Gastroesophageal sphincter (tissue), 4 donors: ENCODE results near the gene NCOA6. TPM values are rescaled to one million over a fixed set of nuclear protein-coding genes. Genes with fewer than 3 reads are reported as not detected.

Experiments
- ATAC-seq: fragments of 150-250 bp; one replicate; pipeline ENCODE4 v1.9.1; 2016; ENCODE audit warnings: mild to moderate bottlenecking, moderate library complexity
- H3K27ac ChIP-seq, 4 donors: fragments of 200-600 bp; sonication (generic) in 3 of 4; 1 replicate in 3 of 4; 2 replicates in 1 of 4; pipeline ENCODE4 v1.5.1; 2016 to 2019
- H3K27me3 ChIP-seq: fragments of 200-600 bp; sonication (generic); one replicate; pipeline ENCODE4 v1.5.1; 2019
- H3K36me3 ChIP-seq, 2 donors: fragments of 200-600 bp; sonication (generic); one replicate each; pipeline ENCODE4 v1.5.1; 2019; ENCODE audit warnings: control low read depth in 1 of 2
- H3K4me1 ChIP-seq, 3 donors: fragments of 200-600 bp; sonication (generic); 1 replicate in 2 of 3; 2 replicates in 1 of 3; pipeline ENCODE4 v1.5.1; 2016 to 2019; ENCODE audit warnings: control low read depth in 2 of 3
- H3K4me3 ChIP-seq, 2 donors: fragments of 200-600 bp; sonication (generic); one replicate each; pipeline ENCODE4 v1.5.1; 2019; ENCODE audit warnings: mild to moderate bottlenecking in 1 of 2, moderate library complexity in 1 of 2
- H3K9me3 ChIP-seq, 3 donors: fragments of 200-600 bp; sonication (generic); one replicate each; pipeline ENCODE4 v1.5.1; 2017 to 2019; ENCODE audit warnings: control low read depth in 2 of 3
- EP300 ChIP-seq: sonication (generic); formaldehyde crosslinking; IDR thresholded peaks from one replicate; pipeline ENCODE4 v1.6.1; 2017; ENCODE audit warnings: antibody characterized with exemption, mild to moderate bottlenecking
- POLR2A ChIP-seq, 2 donors: fragments of 450-650 bp; IDR thresholded peaks; one replicate each; pipeline ENCODE4 v1.6.1; 2017; ENCODE audit warnings: antibody characterized with exemption in 2 of 2, mild to moderate bottlenecking in 2 of 2, moderate library complexity in 1 of 2
- POLR2AphosphoS5 ChIP-seq: sonication (generic); formaldehyde crosslinking; IDR thresholded peaks from one replicate; pipeline ENCODE4 v1.6.1; 2017; ENCODE audit warnings: antibody characterized with exemption
- WGBS, 2 donors: methylation state at CpG; one replicate each; pipeline ENCODE4 v1.1.5; 2018; ENCODE audit warnings: low coverage in 1 of 2; 5-methylcytosine and 5-hydroxymethylcytosine counted together
- small RNA-seq, 4 donors: library from RNA; depleted of rRNA; stranded (forward); fragments of <200 nt; gene quantifications; one replicate each; pipeline ENCODE3, GENCODE V24; 2016
- total RNA-seq, 4 donors: library from RNA; depleted of rRNA; stranded (reverse); fragments of >200 nt; gene quantifications; one replicate each; pipeline ENCODE4 v1.1.0, GENCODE V29; 2016
- TF ChIP-seq, protein P1 (sequence below), 4 experiments: fragments of 200-600 bp in 2 of 4; fragments of 450-650 bp in 2 of 4; sonication (generic) in 1 of 4; IDR thresholded peaks; one replicate each; pipeline ENCODE4 v1.5.1; 2017 to 2019; ENCODE audit warnings: antibody characterized with exemption in 4 of 4, mild to moderate bottlenecking in 2 of 4, moderate library complexity in 2 of 4

NCOA6 gene
- total RNA-seq, 4 donors from 2014 or later = 15.2 to 37.0 (median 25.8) TPM

DNA sequence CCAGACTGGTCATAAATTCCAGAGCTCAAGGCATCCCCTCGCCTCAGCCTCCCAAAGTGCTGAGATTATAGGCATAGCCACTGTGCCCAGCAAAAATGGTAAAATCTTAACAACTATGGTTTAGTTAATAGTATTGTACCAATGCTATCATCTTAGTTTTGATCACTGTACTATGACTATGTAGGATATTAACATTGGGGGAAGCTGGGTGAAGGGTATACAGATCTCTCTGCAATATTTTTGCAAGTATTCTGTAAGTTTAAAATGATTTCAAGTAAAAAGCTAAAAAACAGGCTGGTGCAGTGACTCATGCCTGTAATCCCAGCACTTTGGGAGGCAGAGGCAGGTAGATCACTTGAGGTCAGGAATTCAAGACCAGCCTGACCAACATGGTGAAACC is 156.4 kb downstream of the NCOA6 start:
- Histone ChIP-seq H3K9me3 (no peaks in the 10 kb centered on the region), H3K27ac (no peak overlapping the region), H3K36me3 (no peaks in the 10 kb centered on the region), H3K27me3 (no peaks in the 10 kb centered on the region), H3K4me3 (no peak overlapping the region), H3K4me1 (no peaks in the 10 kb centered on the region)
- ATAC-seq = no peak
- 100% methylated on average over 1 of the region's 1 CpG; no CpG with 5 or more reads in 1 of the 2 donors for WGBS, 2 donors
- no peak for TF ChIP-seq POLR2A (IDR thresholded peaks at IDR 0.05)
- no peak for TF ChIP-seq POLR2AphosphoS5
- no peak for TF ChIP-seq EP300
- TF ChIP-seq, protein P1, sequence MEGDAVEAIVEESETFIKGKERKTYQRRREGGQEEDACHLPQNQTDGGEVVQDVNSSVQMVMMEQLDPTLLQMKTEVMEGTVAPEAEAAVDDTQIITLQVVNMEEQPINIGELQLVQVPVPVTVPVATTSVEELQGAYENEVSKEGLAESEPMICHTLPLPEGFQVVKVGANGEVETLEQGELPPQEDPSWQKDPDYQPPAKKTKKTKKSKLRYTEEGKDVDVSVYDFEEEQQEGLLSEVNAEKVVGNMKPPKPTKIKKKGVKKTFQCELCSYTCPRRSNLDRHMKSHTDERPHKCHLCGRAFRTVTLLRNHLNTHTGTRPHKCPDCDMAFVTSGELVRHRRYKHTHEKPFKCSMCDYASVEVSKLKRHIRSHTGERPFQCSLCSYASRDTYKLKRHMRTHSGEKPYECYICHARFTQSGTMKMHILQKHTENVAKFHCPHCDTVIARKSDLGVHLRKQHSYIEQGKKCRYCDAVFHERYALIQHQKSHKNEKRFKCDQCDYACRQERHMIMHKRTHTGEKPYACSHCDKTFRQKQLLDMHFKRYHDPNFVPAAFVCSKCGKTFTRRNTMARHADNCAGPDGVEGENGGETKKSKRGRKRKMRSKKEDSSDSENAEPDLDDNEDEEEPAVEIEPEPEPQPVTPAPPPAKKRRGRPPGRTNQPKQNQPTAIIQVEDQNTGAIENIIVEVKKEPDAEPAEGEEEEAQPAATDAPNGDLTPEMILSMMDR (IDR thresholded peaks at IDR 0.05) = no peak

Small RNA genes within 50 kb of the gene (small RNA-seq; reads per million reads assigned to genes)
- 0 reads per million in 4 donors for gene AL118520.1

Other genes starting within 250 kb of the NCOA6 start
- 10 to 100 TPM in 3 of 4 donors, 1 to 10 TPM in 1; 5.4 to 11.8 (median 10.8) TPM for gene PIGU, start 148.6 kb downstream of the NCOA6 start, total RNA-seq
- 10 to 100 TPM; 22.8 to 67.8 (median 53.0) TPM for gene TP53INP2, start 121.3 kb downstream of the NCOA6 start, total RNA-seq
- gene GGT7, start 47.2 kb upstream of the NCOA6 start, total RNA-seq = 10 to 100 TPM in 3 of 4 donors, 1 to 10 TPM in 1; 3.6 to 14.9 (median 11.9) TPM
- 10 to 100 TPM; 45.4 to 71.0 (median 58.7) TPM for gene ACSS2, start 51.0 kb upstream of the NCOA6 start, total RNA-seq
- 10 to 100 TPM; 28.0 to 47.6 (median 35.6) TPM for gene GSS, start 130.2 kb upstream of the NCOA6 start, total RNA-seq
- under 1 TPM; 0.07 to 0.78 (median 0.16) TPM for gene MYH7B, start 130.2 kb upstream of the NCOA6 start, total RNA-seq